HG03521 (cell line): Measurements from ENCODE around the gene ARHGAP4.
A peak's percentile ranks its signal among the peaks of the same experiment; 100 is the strongest.

Experiments
- ATAC-seq: cut with Tn5 transposase; IDR thresholded peaks from one replicate; pipeline ENCODE4 v1.9.1; 2021; ENCODE audit warnings: mild to moderate bottlenecking, moderate library complexity; ENCODE audit not compliant: unreplicated experiment

ARHGAP4 gene

DNA sequence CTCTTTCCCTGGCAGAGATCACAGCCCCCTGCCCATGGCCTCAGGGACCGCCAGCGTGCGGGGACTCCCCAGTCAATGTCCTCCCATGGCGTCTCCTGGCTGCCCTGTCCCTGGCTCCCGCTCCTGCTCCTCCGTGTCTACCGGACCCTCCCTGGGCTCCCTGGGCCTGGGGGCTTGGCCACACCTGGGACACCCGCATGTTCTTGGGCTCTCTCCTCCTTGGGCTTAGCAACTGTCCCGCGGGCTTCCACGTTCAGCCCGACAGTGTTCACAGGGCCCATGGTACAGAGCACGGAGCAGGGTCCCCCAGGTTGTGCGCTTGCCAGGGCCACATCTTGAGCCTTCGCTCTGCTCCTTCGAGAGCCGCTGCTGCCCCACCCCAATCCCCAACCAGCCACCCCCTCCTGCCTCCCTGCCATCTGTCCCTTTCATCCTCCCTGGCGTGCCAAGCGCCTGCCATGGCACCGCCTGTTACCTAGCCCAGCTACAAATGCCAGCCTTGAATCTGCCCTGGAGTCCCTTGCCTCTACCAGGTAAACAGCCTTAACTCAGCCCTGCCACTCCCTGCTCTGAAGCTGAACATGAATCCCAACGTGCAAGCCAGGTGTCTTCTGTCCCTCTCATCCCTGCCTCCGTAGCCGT, 17.7 kb downstream of the ARHGAP4 start:
- no peak for ATAC-seq

DNA sequence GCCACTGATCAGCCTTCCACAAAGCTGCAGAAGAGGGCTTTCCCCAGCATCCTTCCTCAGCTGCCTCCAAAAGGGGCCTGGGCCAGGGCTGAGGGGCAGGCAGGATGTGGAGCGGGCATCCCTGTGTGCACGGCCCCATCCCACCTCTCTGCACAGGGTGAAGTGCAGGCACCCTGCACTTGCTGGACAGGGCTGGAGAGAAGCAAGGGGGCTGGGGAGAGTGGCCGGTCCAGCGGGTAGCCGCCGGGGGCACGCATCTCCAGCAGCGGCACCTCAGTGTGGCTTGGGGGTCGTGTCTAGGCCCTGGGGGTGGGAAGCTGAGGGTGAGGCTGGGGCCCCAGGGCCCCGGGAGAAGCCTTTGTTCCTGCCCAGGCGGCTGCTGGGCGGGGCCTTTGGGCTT, 18.6 kb downstream of the ARHGAP4 start:
- no peak for ATAC-seq

DNA sequence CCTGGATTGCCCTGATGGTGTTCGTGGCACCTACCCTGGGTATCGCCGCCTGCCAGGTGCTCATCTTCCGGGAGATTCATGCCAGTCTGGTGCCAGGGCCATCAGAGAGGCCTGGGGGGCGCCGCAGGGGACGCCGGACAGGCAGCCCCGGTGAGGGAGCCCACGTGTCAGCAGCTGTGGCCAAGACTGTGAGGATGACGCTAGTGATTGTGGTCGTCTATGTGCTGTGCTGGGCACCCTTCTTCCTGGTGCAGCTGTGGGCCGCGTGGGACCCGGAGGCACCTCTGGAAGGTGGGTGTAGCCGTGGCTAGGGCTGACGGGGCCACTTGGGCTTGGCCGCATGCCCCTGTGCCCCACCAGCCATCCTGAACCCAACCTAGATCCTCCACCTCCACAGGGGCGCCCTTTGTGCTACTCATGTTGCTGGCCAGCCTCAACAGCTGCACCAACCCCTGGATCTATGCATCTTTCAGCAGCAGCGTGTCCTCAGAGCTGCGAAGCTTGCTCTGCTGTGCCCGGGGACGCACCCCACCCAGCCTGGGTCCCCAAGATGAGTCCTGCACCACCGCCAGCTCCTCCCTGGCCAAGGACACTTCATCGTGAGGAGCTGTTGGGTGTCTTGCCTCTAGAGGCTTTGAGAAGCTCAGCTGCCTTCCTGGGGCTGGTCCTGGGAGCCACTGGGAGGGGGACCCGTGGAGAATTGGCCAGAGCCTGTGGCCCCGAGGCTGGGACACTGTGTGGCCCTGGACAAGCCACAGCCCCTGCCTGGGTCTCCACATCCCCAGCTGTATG, 19.7 kb downstream of the ARHGAP4 start:
- no peak for ATAC-seq

DNA sequence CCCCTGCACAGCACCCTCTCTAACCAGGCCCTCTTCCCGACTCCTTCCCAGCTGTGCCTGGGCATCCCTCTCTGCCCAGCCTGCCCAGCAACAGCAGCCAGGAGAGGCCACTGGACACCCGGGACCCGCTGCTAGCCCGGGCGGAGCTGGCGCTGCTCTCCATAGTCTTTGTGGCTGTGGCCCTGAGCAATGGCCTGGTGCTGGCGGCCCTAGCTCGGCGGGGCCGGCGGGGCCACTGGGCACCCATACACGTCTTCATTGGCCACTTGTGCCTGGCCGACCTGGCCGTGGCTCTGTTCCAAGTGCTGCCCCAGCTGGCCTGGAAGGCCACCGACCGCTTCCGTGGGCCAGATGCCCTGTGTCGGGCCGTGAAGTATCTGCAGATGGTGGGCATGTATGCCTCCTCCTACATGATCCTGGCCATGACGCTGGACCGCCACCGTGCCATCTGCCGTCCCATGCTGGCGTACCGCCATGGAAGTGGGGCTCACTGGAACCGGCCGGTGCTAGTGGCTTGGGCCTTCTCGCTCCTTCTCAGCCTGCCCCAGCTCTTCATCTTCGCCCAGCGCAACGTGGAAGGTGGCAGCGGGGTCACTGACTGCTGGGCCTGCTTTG, 20.5 kb downstream of the ARHGAP4 start:
- no peak for ATAC-seq

DNA sequence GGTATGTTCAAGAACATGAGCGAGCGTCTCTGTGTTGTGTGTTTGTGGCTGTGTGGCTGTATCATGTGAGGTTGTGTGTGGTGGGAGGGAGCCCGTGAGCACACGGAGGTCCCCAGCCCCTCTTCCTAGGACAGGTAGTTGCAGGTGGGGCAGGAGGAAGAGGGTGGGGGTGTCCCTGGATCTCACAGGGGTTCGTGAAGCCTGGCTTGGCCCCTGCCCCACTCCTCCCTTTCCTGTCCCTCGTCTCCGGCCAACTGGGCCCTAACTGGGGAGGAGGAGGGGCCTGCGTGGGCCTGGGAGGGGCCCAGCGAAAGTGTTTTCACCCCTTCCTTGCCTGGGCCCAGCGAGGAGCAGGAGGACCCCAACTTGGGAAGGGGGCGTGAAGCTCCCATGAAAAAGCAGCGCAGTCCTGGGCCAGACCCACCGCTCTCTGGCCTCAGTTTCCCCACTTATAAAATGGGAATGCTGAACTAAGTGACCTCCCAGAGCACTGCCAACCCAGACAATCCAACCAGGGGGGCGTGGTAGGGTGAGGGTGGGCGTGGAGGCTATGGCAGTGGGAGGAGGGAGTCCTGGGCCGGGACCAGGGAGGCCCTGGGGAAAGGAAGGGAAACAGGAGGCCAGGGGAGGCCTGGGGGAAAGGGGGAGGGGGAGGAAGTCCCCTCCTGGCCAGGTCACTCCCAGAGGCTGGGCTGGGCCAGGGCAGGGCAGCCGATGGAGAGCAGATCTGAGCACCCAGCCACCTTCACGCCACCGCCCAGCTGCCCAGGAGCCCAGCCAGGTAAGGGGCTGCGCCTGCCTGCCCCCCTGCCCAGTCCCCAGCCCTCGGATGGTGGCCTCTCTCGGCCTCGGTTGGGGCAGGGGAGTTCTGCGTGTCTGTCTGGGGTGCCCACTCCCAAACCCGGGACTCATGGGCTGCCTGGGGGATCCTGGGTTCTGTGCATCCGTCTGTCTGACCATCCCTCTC, 21.8 kb downstream of the ARHGAP4 start, which contains the start of gene AVPR2:
TSS of gene AVPR2 (plus strand) at position 683 of the 967 bp plus-strand sequence. CDS start 473 bp downstream, outside the sequence.
- ATAC-seq, result no peak

DNA sequence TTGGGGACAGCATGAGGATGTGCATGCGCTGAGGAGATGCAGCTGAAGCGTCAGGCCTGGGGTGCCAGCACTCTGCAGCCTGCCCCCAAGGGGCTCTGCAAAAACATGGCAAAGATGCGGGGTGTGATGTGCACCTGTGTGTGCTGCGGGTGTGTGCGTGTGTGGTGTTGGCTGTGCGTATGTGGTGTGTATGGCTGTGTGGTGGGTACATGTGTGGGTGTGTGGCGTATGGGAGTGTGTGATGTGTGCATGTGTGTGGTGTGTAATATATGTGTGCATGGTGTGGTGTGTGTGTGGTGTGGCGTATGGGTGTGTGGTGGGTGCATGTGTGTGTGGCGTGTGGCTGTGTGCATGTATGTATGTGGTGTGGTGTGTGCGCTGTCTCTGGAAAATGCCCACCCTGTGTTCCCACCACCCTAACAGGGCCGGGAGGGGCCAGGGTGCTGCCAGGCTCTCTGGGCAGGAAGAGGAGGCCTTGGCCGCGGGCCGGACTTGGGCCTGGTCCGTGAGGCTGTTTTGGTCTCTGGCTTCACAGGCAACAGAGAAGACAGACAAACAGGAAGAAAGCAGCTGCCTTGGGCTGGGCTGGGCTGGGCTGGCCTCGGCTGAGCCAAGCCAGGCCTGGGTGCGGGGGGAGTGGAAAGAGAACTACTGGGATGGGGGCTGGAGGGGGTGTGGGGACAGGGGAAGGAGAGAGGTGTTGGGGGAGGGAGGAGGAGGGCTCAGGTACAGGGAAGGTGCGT, 22.7 kb downstream of the ARHGAP4 start:
- ATAC-seq, result no peak

DNA sequence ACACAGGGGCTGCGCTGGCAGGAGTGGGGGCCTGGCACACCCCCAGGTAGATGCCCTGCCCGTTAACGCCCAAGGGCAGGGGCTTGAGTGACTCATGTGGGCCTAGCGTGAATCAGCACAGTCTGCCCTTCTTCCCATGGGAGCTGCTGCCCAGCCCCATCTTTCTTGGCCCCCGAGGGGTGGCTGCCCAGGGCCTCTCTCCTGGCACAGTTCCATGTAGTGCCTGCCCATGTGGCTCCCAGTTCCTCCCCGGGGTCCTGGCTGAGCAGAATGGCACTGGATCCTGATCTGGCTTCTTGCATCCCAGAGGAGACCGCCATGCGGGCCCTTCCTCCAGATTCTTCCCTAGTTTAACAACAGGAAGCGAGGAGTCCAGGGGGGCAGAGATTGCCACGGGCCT, 23.7 kb downstream of the ARHGAP4 start:
- ATAC-seq, result no peak

DNA sequence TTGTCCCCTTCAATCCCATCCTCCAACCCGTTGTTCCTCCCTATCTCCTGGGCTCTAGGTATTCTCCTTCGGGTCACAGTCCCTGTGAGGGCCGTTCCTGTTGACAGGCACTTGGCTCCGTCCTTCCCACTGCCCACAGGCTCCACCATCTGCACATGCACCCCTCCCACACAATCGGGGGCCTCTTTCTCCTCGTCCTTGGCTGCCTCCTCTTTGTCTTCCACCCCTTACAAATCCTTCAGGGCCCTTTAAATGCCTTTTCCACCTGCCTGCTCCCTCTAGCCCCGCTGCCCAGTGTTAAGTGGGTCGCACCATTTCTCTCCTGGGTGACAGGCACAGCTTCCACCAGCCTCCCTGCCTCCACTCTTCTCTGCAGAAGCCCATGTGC, 24.3 kb downstream of the ARHGAP4 start:
- ATAC-seq, result no peak

DNA sequence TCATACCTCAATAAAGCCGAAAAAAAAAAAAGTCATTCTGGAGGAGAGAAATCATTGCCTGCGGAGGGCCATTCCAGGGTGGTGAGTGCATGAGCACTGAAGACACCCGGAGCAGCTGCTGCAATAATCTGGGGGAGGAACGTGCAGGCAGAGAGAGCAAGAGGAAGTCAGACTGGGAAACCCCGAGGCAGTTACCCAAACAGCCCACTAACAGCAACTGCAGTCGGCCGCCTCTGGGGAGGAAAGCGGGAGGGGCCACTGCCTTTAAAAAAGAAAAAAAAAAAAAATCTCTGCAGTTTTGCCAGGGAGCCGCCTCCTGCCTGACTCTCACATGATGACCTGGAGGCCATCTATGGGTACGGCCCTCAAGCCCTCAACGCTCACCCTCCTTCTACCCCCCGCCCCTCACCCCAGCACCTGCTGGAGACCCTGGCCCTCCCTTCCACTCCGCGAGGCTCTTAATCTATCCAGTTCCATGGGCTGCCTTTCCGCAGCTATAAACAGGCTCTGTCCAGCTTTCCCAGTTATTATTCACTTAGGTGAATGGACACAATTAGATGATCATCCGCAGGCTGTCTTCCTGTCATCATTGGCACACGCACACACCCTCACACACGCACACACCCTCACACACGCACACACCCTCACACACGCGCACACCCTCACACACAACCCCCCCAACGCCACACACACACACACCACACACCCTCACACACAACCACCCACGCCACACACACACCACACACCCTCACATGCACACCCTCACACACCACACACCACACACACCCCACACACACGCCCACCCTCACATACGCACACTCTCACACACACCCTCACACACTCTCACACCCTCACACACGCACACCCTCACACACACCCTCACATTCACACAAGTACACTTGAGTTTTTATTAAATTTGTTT, 25.0 kb downstream of the ARHGAP4 start:
- peak; percentile 58 for ATAC-seq

DNA sequence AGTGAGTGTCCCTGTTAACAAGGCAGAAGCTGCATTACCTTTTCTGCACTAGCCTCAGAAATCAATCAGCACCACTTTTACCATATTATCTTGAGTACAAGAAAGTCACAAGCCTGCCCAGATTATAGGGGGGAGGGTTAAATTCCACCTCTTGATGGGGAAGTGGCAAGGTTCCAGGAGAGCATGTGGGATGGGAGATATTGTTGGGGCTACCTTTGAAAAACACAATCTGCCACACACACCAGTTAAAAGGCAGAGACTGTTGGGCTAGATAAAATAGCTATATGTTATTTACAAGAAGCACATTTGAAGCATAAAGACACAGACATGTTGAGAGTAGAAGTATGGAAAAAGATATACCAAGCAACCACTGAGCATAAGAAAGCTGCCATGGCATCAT, 28.2 kb downstream of the ARHGAP4 start:
- no peak for ATAC-seq

DNA sequence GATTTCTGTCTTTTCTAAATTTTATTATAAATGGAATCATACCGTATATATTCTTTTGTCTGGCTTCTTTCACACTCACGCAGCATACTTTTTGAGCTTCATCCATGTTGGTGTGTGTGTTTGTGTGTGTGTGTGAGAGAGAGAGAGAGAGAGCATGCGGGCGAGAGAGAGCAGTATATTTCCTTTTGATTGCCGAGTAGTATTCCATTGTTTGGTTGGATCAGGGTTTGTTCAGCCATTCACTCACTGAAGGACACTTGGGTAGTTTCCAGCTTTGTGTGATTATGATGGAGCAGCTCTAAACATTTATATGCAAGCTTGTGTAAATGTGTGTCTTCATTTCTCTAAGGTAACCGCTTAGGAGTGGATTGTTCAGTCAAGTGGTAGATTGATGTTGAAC, 36.9 kb downstream of the ARHGAP4 start:
- ATAC-seq, result no peak

DNA sequence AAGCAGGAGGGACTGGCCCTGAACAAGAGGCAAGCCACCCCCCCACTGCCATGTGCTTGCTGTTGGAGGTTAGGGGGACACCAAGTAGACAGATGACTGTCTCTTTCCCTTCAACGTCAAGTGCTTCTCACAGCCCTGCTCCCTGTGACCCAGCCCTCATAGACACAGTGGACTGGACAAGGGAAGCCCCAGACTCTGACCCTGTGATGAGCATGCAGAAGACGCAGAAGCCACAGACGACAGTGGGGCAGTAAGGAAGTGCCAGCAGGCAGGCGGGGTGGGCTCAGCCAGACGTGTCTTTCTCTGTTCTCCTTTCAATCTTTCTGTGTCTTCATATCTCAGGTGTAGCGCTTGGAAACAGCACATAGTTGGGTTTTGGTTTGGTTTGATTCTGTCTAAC, 37.7 kb downstream of the ARHGAP4 start:
- no peak for ATAC-seq

DNA sequence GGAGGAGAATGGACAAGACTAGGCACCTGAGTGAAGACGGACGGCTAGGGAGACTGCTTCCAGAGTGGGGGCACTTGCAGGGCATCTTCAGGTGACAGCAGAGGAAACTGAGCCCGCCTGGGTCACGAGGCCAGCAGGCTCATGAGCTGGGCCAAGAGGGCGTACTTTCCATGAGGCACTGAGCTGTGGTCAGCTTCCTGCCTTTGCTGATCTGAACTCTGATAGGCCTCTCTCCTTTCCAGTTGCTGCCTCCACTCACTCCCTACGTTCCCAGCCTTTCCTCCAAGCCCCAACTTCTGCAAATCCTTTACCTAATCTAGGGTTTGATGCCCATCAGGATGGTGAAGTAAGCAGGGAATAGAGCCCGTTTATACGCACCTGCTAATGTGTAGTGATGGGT, 38.7 kb downstream of the ARHGAP4 start:
- ATAC-seq, result no peak

DNA sequence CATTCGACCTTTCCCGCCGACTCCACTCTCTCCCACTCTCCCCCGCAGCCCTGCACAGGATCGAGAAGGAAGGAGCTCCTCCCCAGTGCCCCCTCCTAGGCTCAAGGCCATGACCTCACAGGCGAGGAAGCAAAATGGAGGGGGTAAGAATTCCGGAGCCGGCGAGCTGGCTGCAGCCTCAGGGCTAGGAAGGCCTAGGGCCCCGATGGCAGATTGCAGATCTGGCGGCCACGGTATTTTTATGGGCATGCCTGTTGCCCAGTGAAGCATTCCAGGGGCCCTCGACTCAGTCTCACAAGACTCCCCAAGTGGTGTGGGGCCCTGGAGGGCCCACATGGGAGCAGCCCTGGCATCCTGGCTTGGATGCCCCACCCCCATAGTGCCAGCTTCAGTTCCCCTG, 39.1 kb downstream of the ARHGAP4 start:
- no peak for ATAC-seq

DNA sequence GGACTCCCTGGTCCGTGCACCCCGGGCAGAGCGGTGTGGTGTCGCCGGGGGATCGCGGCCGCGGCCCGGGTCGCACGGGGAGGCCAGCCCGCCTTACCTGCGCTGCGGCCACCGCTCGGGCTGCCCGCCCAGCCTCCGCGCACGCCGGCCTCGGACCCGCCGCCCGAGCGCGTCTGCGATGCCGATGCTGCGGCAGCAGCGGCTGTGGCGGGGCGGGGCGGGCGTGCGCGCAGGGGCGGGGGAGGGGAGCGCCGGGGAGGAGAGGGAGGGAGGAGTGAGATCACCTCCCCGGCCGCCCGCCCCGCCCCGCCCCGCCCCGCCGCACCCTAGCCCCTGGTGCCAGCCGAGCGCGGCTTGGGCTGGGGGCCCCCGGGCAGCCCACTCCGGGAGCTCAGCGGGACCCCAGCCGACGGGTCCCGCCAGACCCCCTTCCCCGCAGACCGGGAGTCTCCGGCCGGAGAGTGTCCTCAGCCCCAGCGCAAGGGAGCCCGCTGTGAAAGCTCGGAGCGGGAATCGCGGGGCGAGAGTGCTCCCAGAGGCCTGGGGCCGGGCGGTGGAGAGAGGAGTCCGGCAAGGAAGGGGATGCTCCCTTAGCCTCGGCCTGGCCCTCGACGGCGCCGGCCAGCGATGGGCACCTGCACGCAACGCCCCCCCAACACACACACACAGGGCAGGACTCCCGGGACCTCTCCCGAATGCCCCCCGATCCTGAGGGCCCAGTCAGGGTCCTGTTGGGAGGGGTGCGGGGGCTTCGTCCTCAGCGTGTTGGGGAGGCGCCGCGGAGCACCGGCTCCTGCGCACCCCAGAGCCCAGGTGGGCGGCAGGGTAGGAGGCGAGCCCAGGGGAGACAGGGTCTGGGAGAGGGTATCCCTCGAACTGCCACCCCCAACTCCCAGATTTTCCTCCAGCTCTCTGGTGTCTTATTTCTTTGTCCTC, 39.8 kb downstream of the ARHGAP4 start, which contains the start of gene L1CAM:
TSS of gene L1CAM (minus strand) at position 206 of the 936 bp plus-strand sequence. CDS start 10,337 bp downstream, outside the sequence.
- no peak for ATAC-seq

DNA sequence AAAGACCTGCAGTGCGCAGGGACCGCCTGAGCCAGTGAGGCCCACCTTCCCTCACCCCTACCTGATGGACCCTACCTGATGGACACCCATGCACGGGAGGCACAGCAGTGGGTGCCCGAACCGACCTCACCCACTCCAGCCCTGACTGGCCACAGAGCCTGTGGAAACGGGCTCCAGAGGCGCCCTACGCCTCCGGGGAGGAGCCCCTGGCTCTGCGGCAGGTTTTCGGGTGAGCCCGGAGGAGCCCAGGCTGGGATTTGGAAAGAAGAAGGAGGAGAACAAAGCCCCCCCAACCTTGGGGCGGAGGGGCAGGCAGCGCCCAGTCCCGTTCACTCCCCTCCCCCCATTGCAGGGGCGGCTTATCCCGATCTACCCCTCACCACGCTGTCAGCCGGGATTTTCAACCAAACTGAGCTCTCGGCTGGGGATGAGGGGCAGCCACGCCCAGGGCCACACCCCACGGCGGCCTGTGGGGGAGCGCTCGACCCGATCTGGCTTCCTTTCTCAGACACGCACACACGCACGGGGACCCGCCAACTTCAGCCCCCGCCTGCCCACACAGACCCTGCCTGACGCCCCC, 40.8 kb downstream of the ARHGAP4 start:
- ATAC-seq, result no peak

DNA sequence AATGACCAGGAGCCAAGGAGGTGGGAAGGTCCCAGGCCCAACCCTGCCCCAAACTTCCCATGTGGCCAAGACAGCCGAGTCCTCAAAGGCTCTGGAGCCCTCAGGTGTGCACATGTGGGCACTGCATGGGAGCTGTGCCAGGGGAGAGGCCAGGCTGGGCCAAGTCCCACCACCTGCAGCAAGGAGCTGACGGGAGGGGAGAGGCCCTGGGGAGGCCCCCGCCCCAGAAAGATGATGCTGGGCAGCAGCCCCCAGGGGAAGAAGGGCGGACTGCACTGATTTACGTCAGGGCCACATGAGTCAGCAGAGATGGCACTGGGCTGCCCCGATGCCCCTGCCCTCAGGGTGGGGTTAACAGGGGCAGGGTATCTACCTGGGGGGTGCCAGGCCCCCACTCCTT, 41.5 kb downstream of the ARHGAP4 start:
- no peak for ATAC-seq

DNA sequence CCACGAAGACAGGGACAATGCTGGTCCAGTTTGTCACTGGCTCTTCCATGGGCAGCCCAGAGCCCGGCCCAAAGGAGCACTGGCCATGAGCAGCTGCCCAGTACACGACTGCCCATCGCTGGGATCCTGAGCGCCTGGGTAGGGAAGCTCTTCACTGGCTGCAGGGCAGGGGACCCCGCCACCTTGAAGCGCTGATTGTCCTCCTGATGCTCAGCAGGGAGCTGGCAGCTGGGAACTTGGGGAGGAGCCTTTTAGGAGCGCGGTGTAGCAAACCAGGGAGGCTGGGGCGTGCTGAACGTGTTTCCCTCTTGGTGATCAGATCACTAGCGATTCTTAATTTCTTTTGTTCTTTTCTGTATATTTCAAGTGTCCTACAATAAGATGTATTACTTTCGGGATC, 41.9 kb downstream of the ARHGAP4 start:
- ATAC-seq, result no peak
